Measurements from ENCODE around the gene FCGR1A.
"Not testable (repeated sequence)": the region's sequence is repeated elsewhere in the genome, so short reads cannot be mapped to it uniquely, and the experiment has no call there.

DNA sequence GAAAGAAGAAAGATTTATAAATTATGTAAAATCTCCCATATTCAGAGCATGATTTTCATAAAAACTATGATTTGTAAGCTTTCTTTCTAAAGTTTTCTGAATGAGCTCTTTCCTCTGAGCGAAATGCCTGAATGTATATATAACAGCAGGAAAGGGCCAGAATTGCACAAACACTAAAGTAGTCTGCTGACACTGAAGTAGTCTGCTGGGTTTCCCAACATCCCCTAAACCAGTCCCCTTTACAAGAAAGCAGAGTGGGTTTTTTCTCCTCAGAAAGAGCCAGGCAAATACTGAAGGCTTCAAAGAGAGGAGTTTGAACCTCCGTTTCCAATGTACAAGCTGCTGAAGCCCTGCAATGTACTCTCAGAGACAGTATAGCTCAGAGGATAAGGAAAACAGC, 795 bp downstream of the FCGR1A start:
- TF ChIP-seq, protein P1, sequence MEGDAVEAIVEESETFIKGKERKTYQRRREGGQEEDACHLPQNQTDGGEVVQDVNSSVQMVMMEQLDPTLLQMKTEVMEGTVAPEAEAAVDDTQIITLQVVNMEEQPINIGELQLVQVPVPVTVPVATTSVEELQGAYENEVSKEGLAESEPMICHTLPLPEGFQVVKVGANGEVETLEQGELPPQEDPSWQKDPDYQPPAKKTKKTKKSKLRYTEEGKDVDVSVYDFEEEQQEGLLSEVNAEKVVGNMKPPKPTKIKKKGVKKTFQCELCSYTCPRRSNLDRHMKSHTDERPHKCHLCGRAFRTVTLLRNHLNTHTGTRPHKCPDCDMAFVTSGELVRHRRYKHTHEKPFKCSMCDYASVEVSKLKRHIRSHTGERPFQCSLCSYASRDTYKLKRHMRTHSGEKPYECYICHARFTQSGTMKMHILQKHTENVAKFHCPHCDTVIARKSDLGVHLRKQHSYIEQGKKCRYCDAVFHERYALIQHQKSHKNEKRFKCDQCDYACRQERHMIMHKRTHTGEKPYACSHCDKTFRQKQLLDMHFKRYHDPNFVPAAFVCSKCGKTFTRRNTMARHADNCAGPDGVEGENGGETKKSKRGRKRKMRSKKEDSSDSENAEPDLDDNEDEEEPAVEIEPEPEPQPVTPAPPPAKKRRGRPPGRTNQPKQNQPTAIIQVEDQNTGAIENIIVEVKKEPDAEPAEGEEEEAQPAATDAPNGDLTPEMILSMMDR (IDR thresholded peaks at IDR 0.05), result not testable (repeated sequence)
- TF ChIP-seq POLR2A (IDR thresholded peaks at IDR 0.05), result not testable (repeated sequence)
